Uterus (tissue), 4 donors: ENCODE results near the gene PIK3R2. TPM values are rescaled to one million over a fixed set of nuclear protein-coding genes. Genes with fewer than 3 reads are reported as not detected.

Experiments
- DNase-seq, 2 donors: peaks; one replicate each; pipeline ENCODE4 v3.0.0-alpha.2; 2019 to 2020
- H3K27ac ChIP-seq, 2 donors: fragments of 200-600 bp; sonication (generic); 1 replicate in 1 of 2; 2 replicates in 1 of 2; pipeline ENCODE4 v1.5.1; 2016 to 2018
- H3K27me3 ChIP-seq, 2 donors: fragments of 200-600 bp; sonication (generic); one replicate each; pipeline ENCODE4 v1.5.1; 2018 to 2019; ENCODE audit warnings: control low read depth in 1 of 2
- H3K36me3 ChIP-seq, 2 donors: fragments of 200-600 bp; sonication (generic); one replicate each; pipeline ENCODE4 v1.5.1; 2019; ENCODE audit warnings: control low read depth in 1 of 2
- H3K4me1 ChIP-seq, 2 donors: fragments of 200-600 bp; sonication (generic); one replicate each; pipeline ENCODE4 v1.5.1; 2018 to 2019; ENCODE audit warnings: control low read depth in 1 of 2
- H3K4me3 ChIP-seq, 2 donors: fragments of 200-600 bp; sonication (generic); 1 replicate in 1 of 2; 2 replicates in 1 of 2; pipeline ENCODE4 v1.5.1; 2018 to 2019; ENCODE audit warnings: mild to moderate bottlenecking in 1 of 2
- H3K9me3 ChIP-seq, 2 donors: fragments of 200-600 bp; sonication (generic); one replicate each; pipeline ENCODE4 v1.5.1; 2019; ENCODE audit warnings: control low read depth in 1 of 2
- POLR2A ChIP-seq, 2 donors: fragments of 450-650 bp; IDR thresholded peaks; one replicate each; pipeline ENCODE4 v1.6.1; 2016; ENCODE audit warnings: antibody characterized with exemption in 2 of 2, mild to moderate bottlenecking in 1 of 2, moderate library complexity in 1 of 2
- intact Hi-C: fragments of 100-400 bp; cut with DNase I; formaldehyde crosslinking; loops from one replicate; pipeline ENCODE4 v1.15.1; 2023; ENCODE audit warnings: low total_unique reads
- total RNA-seq, 4 donors: library from RNA; depleted of rRNA in 3 of 4; stranded (reverse); fragments of >200 nt in 3 of 4; gene quantifications; one replicate each; pipeline versions ENCODE4 v1.1.0 to v1.2.4, GENCODE V29; 2014 to 2023
- TF ChIP-seq, protein P1 (sequence below), 4 experiments: fragments of 200-600 bp in 2 of 4; fragments of 450-650 bp in 2 of 4; sonication (generic) in 2 of 4; IDR thresholded peaks; one replicate each; pipeline ENCODE4 v1.5.1; 2016 to 2019; ENCODE audit warnings: antibody characterized with exemption in 4 of 4, mild to moderate bottlenecking in 2 of 4, moderate library complexity in 1 of 4
- donor health status: DM: yes; HTN: yes; CAD: no.

Gene PIK3R2
- total RNA-seq, 4 donors from 2014 or later: 17.2 to 39.4 (median 29.7) TPM

DNA sequence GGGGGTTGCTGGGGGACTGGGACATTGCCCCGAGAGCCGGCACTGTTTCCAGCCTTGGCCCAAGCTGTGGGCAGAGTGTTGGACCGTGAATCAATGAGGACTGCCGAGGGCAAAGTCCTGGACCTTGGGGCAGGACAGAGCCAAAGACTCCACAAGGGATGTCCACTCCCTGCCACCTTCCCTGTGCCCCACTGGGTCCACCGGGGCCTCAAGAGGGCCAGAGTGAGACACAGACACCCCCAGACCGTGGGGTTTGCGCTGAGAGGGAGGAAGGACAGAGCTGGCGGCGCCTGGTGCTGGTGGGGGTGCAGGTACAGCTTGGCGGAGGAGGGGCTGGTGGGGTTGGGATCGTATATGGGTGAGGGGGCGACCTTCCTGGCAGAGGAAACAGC, 43.6 kb upstream of the PIK3R2 start:
- intact Hi-C loops: no loop called here
- Histone ChIP-seq H3K27me3 (peaks cover 0 to 12% of the 10 kb centered on the region in 2 donors), H3K4me3 (peak overlapping the region in 1 of 2 donors; percentile 24), H3K27ac (no peak overlapping the region), H3K4me1 (peaks cover 0 to 11% of the 10 kb centered on the region in 2 donors), H3K36me3 (no peaks in the 10 kb centered on the region), H3K9me3 (no peaks in the 10 kb centered on the region)
- TF ChIP-seq POLR2A (IDR thresholded peaks at IDR 0.05): no peak
- TF ChIP-seq, protein P1, sequence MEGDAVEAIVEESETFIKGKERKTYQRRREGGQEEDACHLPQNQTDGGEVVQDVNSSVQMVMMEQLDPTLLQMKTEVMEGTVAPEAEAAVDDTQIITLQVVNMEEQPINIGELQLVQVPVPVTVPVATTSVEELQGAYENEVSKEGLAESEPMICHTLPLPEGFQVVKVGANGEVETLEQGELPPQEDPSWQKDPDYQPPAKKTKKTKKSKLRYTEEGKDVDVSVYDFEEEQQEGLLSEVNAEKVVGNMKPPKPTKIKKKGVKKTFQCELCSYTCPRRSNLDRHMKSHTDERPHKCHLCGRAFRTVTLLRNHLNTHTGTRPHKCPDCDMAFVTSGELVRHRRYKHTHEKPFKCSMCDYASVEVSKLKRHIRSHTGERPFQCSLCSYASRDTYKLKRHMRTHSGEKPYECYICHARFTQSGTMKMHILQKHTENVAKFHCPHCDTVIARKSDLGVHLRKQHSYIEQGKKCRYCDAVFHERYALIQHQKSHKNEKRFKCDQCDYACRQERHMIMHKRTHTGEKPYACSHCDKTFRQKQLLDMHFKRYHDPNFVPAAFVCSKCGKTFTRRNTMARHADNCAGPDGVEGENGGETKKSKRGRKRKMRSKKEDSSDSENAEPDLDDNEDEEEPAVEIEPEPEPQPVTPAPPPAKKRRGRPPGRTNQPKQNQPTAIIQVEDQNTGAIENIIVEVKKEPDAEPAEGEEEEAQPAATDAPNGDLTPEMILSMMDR (IDR thresholded peaks at IDR 0.05): no peak
- no peak for DNase-seq

DNA sequence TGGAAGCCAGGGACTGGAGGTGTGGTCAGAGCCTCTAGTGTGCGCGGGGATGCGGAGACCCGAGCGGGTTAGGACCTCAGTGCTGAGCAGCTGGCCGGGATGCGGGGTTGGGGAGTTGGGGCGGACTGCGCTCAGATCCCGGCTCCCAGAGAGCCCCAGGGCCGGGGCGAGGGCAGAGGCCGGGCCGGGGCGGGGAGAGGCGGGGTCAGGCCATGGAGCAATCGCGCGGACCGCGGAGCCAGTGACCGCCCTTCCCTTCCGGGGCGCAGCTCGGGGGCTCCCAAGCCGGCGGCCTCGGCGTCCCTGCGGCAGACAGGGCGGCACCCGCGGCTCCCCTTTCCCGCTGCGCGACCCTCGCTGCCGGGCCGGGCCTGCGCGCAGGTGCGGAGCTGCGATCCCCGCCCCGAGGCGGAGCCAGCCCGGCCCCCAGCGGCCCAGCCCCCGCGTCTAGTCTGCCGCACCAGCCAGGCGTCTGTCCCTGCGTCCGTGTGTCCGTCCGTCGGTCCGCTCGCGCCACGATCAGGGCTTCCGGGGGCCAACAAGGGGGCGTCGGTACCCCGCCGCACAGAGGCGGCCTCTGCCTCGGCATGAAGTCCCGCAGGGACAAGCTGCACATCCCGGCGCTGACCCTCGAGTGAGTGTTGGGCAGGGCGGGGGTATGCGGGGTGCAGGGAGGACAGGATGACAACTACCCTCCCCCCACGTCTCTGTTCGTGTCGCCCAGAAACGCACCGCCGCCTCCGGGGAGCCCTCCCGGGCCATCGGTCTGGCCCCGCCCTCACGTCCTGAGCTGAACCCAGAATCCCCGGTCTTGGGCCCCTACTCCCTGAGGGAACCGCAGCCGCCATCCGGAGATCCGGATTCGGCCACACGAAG, 43.0 kb upstream of the PIK3R2 start:
- TF ChIP-seq POLR2A (IDR thresholded peaks at IDR 0.05): no peak
- TF ChIP-seq, protein P1 (IDR thresholded peaks at IDR 0.05): no peak
- peak in 1 of 2 donors; percentile 31 for DNase-seq
- peaks cover 0 to 12% of the 10 kb centered on the region in 2 donors for H3K27me3 ChIP-seq
- intact Hi-C loops: loop anchor here (10.0 kb wide), 1 partner anchor 135 kb away; no protein-coding TSS in a partner anchor
- H3K27ac ChIP-seq: no peak overlapping the region
- H3K36me3 ChIP-seq: no peaks in the 10 kb centered on the region
- H3K4me1 ChIP-seq: peaks cover 0 to 11% of the 10 kb centered on the region in 2 donors
- peak overlapping the region; percentile 24 to 41 for H3K4me3 ChIP-seq
- no peaks in the 10 kb centered on the region for H3K9me3 ChIP-seq

DNA sequence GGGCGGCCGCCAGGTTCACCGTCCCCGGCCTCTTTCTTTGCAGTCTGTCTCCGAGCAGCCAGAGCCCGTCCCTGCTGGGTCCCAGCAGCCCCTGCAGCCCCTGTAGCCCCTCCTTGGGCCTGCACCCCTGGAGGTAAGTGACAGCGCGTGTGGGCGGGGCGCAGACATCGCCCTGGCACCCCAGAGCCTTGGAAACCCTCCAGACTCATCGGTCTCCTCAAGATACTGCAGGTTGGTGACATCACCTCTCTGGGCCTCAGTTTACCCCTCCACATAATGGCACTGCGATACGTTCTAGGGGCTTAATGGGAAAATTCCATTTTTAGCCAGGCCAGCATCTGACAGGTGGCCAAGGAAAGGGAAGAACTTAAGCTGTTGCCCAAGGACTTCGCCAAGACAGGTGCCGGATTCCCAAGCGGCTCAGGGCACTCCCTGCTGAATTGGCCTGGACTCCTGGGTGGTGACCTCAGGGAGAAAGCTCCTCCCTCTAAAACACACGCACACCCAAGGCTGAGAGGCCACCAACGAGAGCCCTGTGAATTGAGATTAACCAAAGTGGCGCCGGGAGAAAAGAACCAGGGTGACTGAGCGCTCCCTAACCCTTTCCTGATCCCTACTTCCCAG, 42.2 kb upstream of the PIK3R2 start:
- peaks cover 0 to 12% of the 10 kb centered on the region in 2 donors for H3K27me3 ChIP-seq
- TF ChIP-seq, protein P1 (IDR thresholded peaks at IDR 0.05): no peak
- no peak for TF ChIP-seq POLR2A (IDR thresholded peaks at IDR 0.05)
- H3K9me3 ChIP-seq: no peaks in the 10 kb centered on the region
- peak overlapping the region in 1 of 2 donors; percentile 41 for H3K4me3 ChIP-seq
- H3K4me1 ChIP-seq: peaks cover 0 to 11% of the 10 kb centered on the region in 2 donors
- intact Hi-C loops: loop anchor here (10.0 kb wide), 1 partner anchor 134 kb away; no protein-coding TSS in a partner anchor
- DNase-seq: no peak
- H3K27ac ChIP-seq: no peak overlapping the region
- no peaks in the 10 kb centered on the region for H3K36me3 ChIP-seq

DNA sequence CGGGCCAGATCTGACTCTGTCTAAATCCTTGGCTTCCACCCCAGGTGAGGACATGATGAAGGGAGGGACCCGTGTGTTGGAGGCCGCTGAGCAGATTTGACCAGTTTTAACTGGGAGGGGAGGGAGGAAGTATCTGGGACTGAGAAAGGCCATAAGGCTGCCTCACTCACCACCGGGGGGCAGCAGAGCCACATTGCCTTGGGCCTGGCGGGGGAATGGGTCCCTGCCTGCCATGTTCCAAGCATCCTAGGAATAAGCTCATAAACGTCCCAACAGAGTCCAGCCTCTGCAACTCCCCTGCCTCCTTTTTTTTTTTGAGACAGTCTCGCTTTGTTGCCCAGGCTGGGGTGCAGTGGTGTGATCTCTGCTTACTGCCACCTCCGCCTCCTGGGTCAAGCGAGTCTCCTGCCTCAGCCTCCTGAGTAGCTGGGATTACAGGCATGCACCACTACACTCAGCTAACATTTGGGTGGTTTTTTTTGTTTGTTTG, 39.9 kb upstream of the PIK3R2 start:
- TF ChIP-seq, protein P1 (IDR thresholded peaks at IDR 0.05): peak; percentile 83 to 92 (median 86)
- TF ChIP-seq POLR2A (IDR thresholded peaks at IDR 0.05): no peak
- Histone ChIP-seq H3K9me3 (no peaks in the 10 kb centered on the region), H3K27me3 (peaks cover 0 to 12% of the 10 kb centered on the region in 2 donors), H3K4me1 (peaks cover 0 to 18% of the 10 kb centered on the region in 2 donors), H3K4me3 (no peak overlapping the region), H3K27ac (no peak overlapping the region), H3K36me3 (no peaks in the 10 kb centered on the region)
- intact Hi-C loops: loop anchor here (10.0 kb wide), 1 partner anchor 132 kb away; no protein-coding TSS in a partner anchor
- DNase-seq: peak; percentile 77 to 84
